ENCODE data around the gene LARGE1. TPM values are rescaled to one million over a fixed set of nuclear protein-coding genes. Genes with fewer than 3 reads are reported as not detected.

Gene LARGE1
- total RNA-seq, 1 experiment from 2014 or later: 1.3 TPM

- Histone ChIP-seq H3K79me2 (ENCODE audit: low read length) (no peaks in the 10 kb centered on the region), H3K4me2 (ENCODE audit: low read length) (no peak overlapping the region), H3K4me1 (ENCODE audit: insufficient read depth, low read length) (no peaks in the 10 kb centered on the region), H3K27me3 (ENCODE audit: low read length) (no peaks in the 10 kb centered on the region), H3K27ac (ENCODE audit: low read length) (no peak overlapping the region), H3K9ac (ENCODE audit: low read length) (no peak overlapping the region), H3K36me3 (ENCODE audit: low read depth, low read length) (no peaks in the 10 kb centered on the region), H3K9me3 (ENCODE audit: low read length) (no peaks in the 10 kb centered on the region), H4K20me1 (ENCODE audit: low read length) (no peaks in the 10 kb centered on the region), H2AFZ (ENCODE audit: low read length) (no peak overlapping the region), H3K4me3 (ENCODE audit: low read length) (no peak overlapping the region), H3F3A (ENCODE audit: low read length, unreplicated experiment) (no peaks in the 10 kb centered on the region), H3K9me2 (replicated peaks; ENCODE audit: low read length) (no peaks in the 10 kb centered on the region)
- POLR2A ChIA-PET (ENCODE audit: unreplicated experiment): no interaction called here
- no peak for TF ChIP-seq EZH2 (IDR thresholded peaks at IDR 0.05; ENCODE audit: low read length, unreplicated experiment)
- TF ChIP-seq, protein P1, sequence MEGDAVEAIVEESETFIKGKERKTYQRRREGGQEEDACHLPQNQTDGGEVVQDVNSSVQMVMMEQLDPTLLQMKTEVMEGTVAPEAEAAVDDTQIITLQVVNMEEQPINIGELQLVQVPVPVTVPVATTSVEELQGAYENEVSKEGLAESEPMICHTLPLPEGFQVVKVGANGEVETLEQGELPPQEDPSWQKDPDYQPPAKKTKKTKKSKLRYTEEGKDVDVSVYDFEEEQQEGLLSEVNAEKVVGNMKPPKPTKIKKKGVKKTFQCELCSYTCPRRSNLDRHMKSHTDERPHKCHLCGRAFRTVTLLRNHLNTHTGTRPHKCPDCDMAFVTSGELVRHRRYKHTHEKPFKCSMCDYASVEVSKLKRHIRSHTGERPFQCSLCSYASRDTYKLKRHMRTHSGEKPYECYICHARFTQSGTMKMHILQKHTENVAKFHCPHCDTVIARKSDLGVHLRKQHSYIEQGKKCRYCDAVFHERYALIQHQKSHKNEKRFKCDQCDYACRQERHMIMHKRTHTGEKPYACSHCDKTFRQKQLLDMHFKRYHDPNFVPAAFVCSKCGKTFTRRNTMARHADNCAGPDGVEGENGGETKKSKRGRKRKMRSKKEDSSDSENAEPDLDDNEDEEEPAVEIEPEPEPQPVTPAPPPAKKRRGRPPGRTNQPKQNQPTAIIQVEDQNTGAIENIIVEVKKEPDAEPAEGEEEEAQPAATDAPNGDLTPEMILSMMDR (conservative IDR thresholded peaks at IDR 0.05; ENCODE audit: low read depth, low read length): no peak
- TF ChIP-seq EZH2phosphoT487 (IDR thresholded peaks at IDR 0.05; ENCODE audit: borderline replicate concordance, low read length): no peak
- no peak for DNase-seq
- no TSS peak for BruUV-seq (replicated peaks)
- intact Hi-C loops (cut with micrococcal nuclease): no loop called here
- CTCF ChIA-PET: no interaction called here
- no peak for ATAC-seq
These were observed 504.9 kb downstream of the LARGE1 start for GRCh38 chr22:33415401-33415800.

GRCh38 chr22:33409079-33409478 is 511.2 kb downstream of the LARGE1 start:
- CTCF ChIA-PET: no interaction called here
- Histone ChIP-seq H3K27me3 (ENCODE audit: low read length) (no peaks in the 10 kb centered on the region), H3K9me3 (ENCODE audit: low read length) (no peaks in the 10 kb centered on the region), H4K20me1 (ENCODE audit: low read length) (no peaks in the 10 kb centered on the region), H3K4me1 (ENCODE audit: insufficient read depth, low read length) (no peaks in the 10 kb centered on the region), H3K4me3 (ENCODE audit: low read length) (no peak overlapping the region), H2AFZ (ENCODE audit: low read length) (no peak overlapping the region), H3K79me2 (ENCODE audit: low read length) (no peaks in the 10 kb centered on the region), H3F3A (ENCODE audit: low read length, unreplicated experiment) (no peaks in the 10 kb centered on the region), H3K4me2 (ENCODE audit: low read length) (no peak overlapping the region), H3K27ac (ENCODE audit: low read length) (no peak overlapping the region), H3K9me2 (replicated peaks; ENCODE audit: low read length) (no peaks in the 10 kb centered on the region), H3K9ac (ENCODE audit: low read length) (no peak overlapping the region), H3K36me3 (ENCODE audit: low read depth, low read length) (no peaks in the 10 kb centered on the region)
- DNase-seq: no peak
- BruUV-seq (replicated peaks): no TSS peak
- intact Hi-C loops (cut with micrococcal nuclease): no loop called here
- no peak for ATAC-seq
- POLR2A ChIA-PET (ENCODE audit: unreplicated experiment): no interaction called here
- TF ChIP-seq EZH2 (IDR thresholded peaks at IDR 0.05; ENCODE audit: low read length, unreplicated experiment) (no peak), EZH2phosphoT487 (IDR thresholded peaks at IDR 0.05; ENCODE audit: borderline replicate concordance, low read length) (no peak)
- TF ChIP-seq, protein P1 (conservative IDR thresholded peaks at IDR 0.05; ENCODE audit: low read depth, low read length): no peak

GRCh38 chr22:33405194-33405593 is 515.1 kb downstream of the LARGE1 start:
- ChIA-PET CTCF (no interaction called here), POLR2A (ENCODE audit: unreplicated experiment) (no interaction called here)
- Histone ChIP-seq H3K36me3 (ENCODE audit: low read depth, low read length) (no peaks in the 10 kb centered on the region), H3K79me2 (ENCODE audit: low read length) (no peaks in the 10 kb centered on the region), H3K9me3 (ENCODE audit: low read length) (no peaks in the 10 kb centered on the region), H2AFZ (ENCODE audit: low read length) (no peak overlapping the region), H3K27me3 (ENCODE audit: low read length) (no peaks in the 10 kb centered on the region), H4K20me1 (ENCODE audit: low read length) (no peaks in the 10 kb centered on the region), H3K9me2 (replicated peaks; ENCODE audit: low read length) (no peaks in the 10 kb centered on the region), H3K27ac (ENCODE audit: low read length) (no peak overlapping the region), H3K4me1 (ENCODE audit: insufficient read depth, low read length) (no peaks in the 10 kb centered on the region), H3F3A (ENCODE audit: low read length, unreplicated experiment) (no peaks in the 10 kb centered on the region), H3K9ac (ENCODE audit: low read length) (no peak overlapping the region), H3K4me3 (ENCODE audit: low read length) (no peak overlapping the region), H3K4me2 (ENCODE audit: low read length) (no peak overlapping the region)
- TF ChIP-seq EZH2phosphoT487 (IDR thresholded peaks at IDR 0.05; ENCODE audit: borderline replicate concordance, low read length) (no peak), EZH2 (IDR thresholded peaks at IDR 0.05; ENCODE audit: low read length, unreplicated experiment) (no peak)
- TF ChIP-seq, protein P1 (conservative IDR thresholded peaks at IDR 0.05; ENCODE audit: low read depth, low read length): no peak
- intact Hi-C loops (cut with micrococcal nuclease): no loop called here
- ATAC-seq: no peak
- no peak for DNase-seq
- BruUV-seq (replicated peaks): no TSS peak
